Activated naive CD8-positive, alpha-beta T cell (primary cell): ENCODE results near the gene SSH3.

Source experiments
- H3K27ac Mint-ChIP-seq: one replicate; pipeline ENCODE4 v1.8.0; 2021; ENCODE audit warnings: mixed read lengths
- H3K27me3 Mint-ChIP-seq: one replicate; pipeline ENCODE4 v1.8.0; 2021; ENCODE audit warnings: mixed read lengths
- H3K36me3 Mint-ChIP-seq: one replicate; pipeline ENCODE4 v1.8.0; 2021; ENCODE audit warnings: mixed read lengths
- H3K4me1 Mint-ChIP-seq: one replicate; pipeline ENCODE4 v1.8.0; 2021; ENCODE audit warnings: low read depth, mixed read lengths
- H3K4me3 Mint-ChIP-seq: one replicate; pipeline ENCODE4 v1.8.0; 2021; ENCODE audit warnings: mild to moderate bottlenecking, mixed read lengths
- H3K9me3 Mint-ChIP-seq: one replicate; pipeline ENCODE4 v1.8.0; 2021; ENCODE audit warnings: low read depth, mixed read lengths

The SSH3 gene

GRCh38 chr11:67273260-67273990 lies 29.9 kb upstream of the SSH3 start:
- H3K4me1 Mint-ChIP-seq, result peaks cover 93% of the 10 kb centered on the region
- H3K27ac Mint-ChIP-seq, result peak overlapping the region; percentile 100
- H3K9me3 Mint-ChIP-seq, result no peaks in the 10 kb centered on the region
- H3K36me3 Mint-ChIP-seq, result no peaks in the 10 kb centered on the region
- no peaks in the 10 kb centered on the region for H3K27me3 Mint-ChIP-seq
- peak overlapping the region; percentile 94 for H3K4me3 Mint-ChIP-seq

GRCh38 chr11:67274768-67275605 lies 28.3 kb upstream of the SSH3 start:
- Mint-ChIP-seq H3K36me3 (no peaks in the 10 kb centered on the region), H3K27ac (peak overlapping the region; percentile 100), H3K9me3 (no peaks in the 10 kb centered on the region), H3K4me1 (peaks cover 90% of the 10 kb centered on the region), H3K27me3 (no peaks in the 10 kb centered on the region), H3K4me3 (peak overlapping the region; percentile 86)

- Mint-ChIP-seq H3K27me3 (no peaks in the 10 kb centered on the region), H3K36me3 (peaks cover 2% of the 10 kb centered on the region), H3K4me1 (peaks cover 86% of the 10 kb centered on the region), H3K27ac (peak overlapping the region; percentile 100), H3K9me3 (no peaks in the 10 kb centered on the region), H3K4me3 (peak overlapping the region; percentile 86)
Measured at GRCh38 chr11:67275606-67276409, 27.5 kb upstream of the SSH3 start.

- H3K4me1 Mint-ChIP-seq, result peaks cover 76% of the 10 kb centered on the region
- H3K9me3 Mint-ChIP-seq, result no peaks in the 10 kb centered on the region
- peaks cover 2% of the 10 kb centered on the region for H3K36me3 Mint-ChIP-seq
- H3K27ac Mint-ChIP-seq, result peak overlapping the region; percentile 100
- H3K4me3 Mint-ChIP-seq, result peak overlapping the region; percentile 86
- no peaks in the 10 kb centered on the region for H3K27me3 Mint-ChIP-seq
Measured at GRCh38 chr11:67276781-67277230, 26.5 kb upstream of the SSH3 start.

GRCh38 chr11:67277231-67277961 lies 25.9 kb upstream of the SSH3 start:
- Mint-ChIP-seq H3K27ac (peak overlapping the region; percentile 100), H3K4me3 (peak overlapping the region; percentile 86), H3K4me1 (peaks cover 73% of the 10 kb centered on the region), H3K36me3 (peaks cover 2% of the 10 kb centered on the region), H3K27me3 (no peaks in the 10 kb centered on the region), H3K9me3 (no peaks in the 10 kb centered on the region)

- H3K4me1 Mint-ChIP-seq, result peaks cover 66% of the 10 kb centered on the region
- peak overlapping the region; percentile 100 for H3K27ac Mint-ChIP-seq
- peaks cover 2% of the 10 kb centered on the region for H3K36me3 Mint-ChIP-seq
- no peaks in the 10 kb centered on the region for H3K9me3 Mint-ChIP-seq
- peak overlapping the region; percentile 86 for H3K4me3 Mint-ChIP-seq
- H3K27me3 Mint-ChIP-seq, result no peaks in the 10 kb centered on the region
Measured at GRCh38 chr11:67278135-67278938, 25.0 kb upstream of the SSH3 start.

- peak overlapping the region; percentile 92 for H3K27ac Mint-ChIP-seq
- H3K4me1 Mint-ChIP-seq, result peaks cover 59% of the 10 kb centered on the region
- peaks cover 2% of the 10 kb centered on the region for H3K36me3 Mint-ChIP-seq
- no peaks in the 10 kb centered on the region for H3K27me3 Mint-ChIP-seq
- no peaks in the 10 kb centered on the region for H3K9me3 Mint-ChIP-seq
- H3K4me3 Mint-ChIP-seq, result peak overlapping the region; percentile 40
Measured at GRCh38 chr11:67278939-67279588, 24.3 kb upstream of the SSH3 start.

- Mint-ChIP-seq H3K4me3 (peak overlapping the region; percentile 40), H3K4me1 (peaks cover 52% of the 10 kb centered on the region), H3K27ac (peak overlapping the region; percentile 92), H3K9me3 (no peaks in the 10 kb centered on the region), H3K27me3 (no peaks in the 10 kb centered on the region), H3K36me3 (peaks cover 2% of the 10 kb centered on the region)
Measured at GRCh38 chr11:67279589-67280340, 23.6 kb upstream of the SSH3 start.

- Mint-ChIP-seq H3K36me3 (peaks cover 2% of the 10 kb centered on the region), H3K9me3 (no peaks in the 10 kb centered on the region), H3K27ac (peak overlapping the region; percentile 92), H3K4me1 (peaks cover 53% of the 10 kb centered on the region), H3K4me3 (no peak overlapping the region), H3K27me3 (no peaks in the 10 kb centered on the region)
Measured at GRCh38 chr11:67280341-67280787, 23.0 kb upstream of the SSH3 start.

- H3K36me3 Mint-ChIP-seq, result peaks cover 2% of the 10 kb centered on the region
- no peaks in the 10 kb centered on the region for H3K9me3 Mint-ChIP-seq
- H3K27ac Mint-ChIP-seq, result peak overlapping the region; percentile 92
- no peak overlapping the region for H3K4me3 Mint-ChIP-seq
- H3K27me3 Mint-ChIP-seq, result no peaks in the 10 kb centered on the region
- peaks cover 47% of the 10 kb centered on the region for H3K4me1 Mint-ChIP-seq
Measured at GRCh38 chr11:67280788-67281551, 22.4 kb upstream of the SSH3 start.

GRCh38 chr11:67281552-67282150 lies 21.7 kb upstream of the SSH3 start:
- peaks cover 2% of the 10 kb centered on the region for H3K36me3 Mint-ChIP-seq
- no peak overlapping the region for H3K4me3 Mint-ChIP-seq
- no peaks in the 10 kb centered on the region for H3K9me3 Mint-ChIP-seq
- no peaks in the 10 kb centered on the region for H3K27me3 Mint-ChIP-seq
- H3K27ac Mint-ChIP-seq, result peak overlapping the region; percentile 41
- H3K4me1 Mint-ChIP-seq, result peaks cover 43% of the 10 kb centered on the region
